Measurements from ENCODE around the gene IGSF5.
"Not testable (repeated sequence)": the region's sequence is repeated elsewhere in the genome, so short reads cannot be mapped to it uniquely, and the experiment has no call there.

DNA sequence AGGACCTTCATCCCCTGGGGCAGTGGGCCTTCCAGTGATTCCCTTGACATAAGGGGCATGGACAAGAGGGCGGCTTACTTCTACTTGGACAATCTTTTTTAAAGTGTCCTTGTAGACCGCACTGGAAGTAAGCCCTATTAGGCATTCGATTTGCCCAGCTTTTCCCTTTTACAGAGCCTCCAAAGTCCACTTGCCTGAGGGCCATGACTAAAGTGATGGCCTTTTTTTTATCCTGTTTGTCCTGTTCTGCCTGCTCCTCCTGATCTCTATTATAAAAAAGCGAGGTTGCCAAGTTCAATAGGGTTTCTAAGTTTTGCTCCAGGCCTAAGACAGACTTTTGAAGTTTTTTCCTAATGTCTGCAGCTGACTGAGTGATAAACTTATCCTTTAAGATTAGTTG lies 2.4 kb upstream of the IGSF5 start:
- TF ChIP-seq, protein P1, sequence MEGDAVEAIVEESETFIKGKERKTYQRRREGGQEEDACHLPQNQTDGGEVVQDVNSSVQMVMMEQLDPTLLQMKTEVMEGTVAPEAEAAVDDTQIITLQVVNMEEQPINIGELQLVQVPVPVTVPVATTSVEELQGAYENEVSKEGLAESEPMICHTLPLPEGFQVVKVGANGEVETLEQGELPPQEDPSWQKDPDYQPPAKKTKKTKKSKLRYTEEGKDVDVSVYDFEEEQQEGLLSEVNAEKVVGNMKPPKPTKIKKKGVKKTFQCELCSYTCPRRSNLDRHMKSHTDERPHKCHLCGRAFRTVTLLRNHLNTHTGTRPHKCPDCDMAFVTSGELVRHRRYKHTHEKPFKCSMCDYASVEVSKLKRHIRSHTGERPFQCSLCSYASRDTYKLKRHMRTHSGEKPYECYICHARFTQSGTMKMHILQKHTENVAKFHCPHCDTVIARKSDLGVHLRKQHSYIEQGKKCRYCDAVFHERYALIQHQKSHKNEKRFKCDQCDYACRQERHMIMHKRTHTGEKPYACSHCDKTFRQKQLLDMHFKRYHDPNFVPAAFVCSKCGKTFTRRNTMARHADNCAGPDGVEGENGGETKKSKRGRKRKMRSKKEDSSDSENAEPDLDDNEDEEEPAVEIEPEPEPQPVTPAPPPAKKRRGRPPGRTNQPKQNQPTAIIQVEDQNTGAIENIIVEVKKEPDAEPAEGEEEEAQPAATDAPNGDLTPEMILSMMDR (IDR thresholded peaks at IDR 0.05 in 4 of 5, conservative IDR thresholded peaks at IDR 0.05 in 1 of 5) = not testable (repeated sequence)
- TF ChIP-seq POLR2A (IDR thresholded peaks at IDR 0.05) = not testable (repeated sequence)
